ENCODE data around the gene HCN4. TPM values are rescaled to one million over a fixed set of nuclear protein-coding genes. Genes with fewer than 3 reads are reported as not detected.

The HCN4 gene
- total and polyA plus RNA-seq, 2 experiments from 2014 or later, result 2.4 to 10.6 TPM

- H3K4me3 Mint-ChIP-seq, result no peak overlapping the region
- peaks cover 26% of the 10 kb centered on the region for H3K36me3 Mint-ChIP-seq (ENCODE audit: low read depth)
- Histone ChIP-seq H3K4me1 (ENCODE audit: insufficient read depth) (no peaks in the 10 kb centered on the region), H3K4me3 (no peak overlapping the region), H3K79me2 (replicated peaks; ENCODE audit: insufficient read depth) (no peaks in the 10 kb centered on the region), H3F3A (replicated peaks; ENCODE audit: low read depth) (no peaks in the 10 kb centered on the region), H2AFZ (no peak overlapping the region), H3K4me2 (no peak overlapping the region), H3K36me3 (ENCODE audit: insufficient read depth) (0 out of 2 replicates have a peak, but pooled peaks cover 6% of the 10 kb centered on the region), H4K20me1 (replicated peaks; ENCODE audit: insufficient read depth) (peaks cover 5% of the 10 kb centered on the region), H3K27ac (ENCODE audit: low read depth) (no peak overlapping the region), H3K27me3 (ENCODE audit: insufficient read depth) (no peaks in the 10 kb centered on the region), H3K9me2 (ENCODE audit: insufficient read depth) (no peaks in the 10 kb centered on the region)
- peaks cover 3% of the 10 kb centered on the region for H3K27me3 Mint-ChIP-seq (ENCODE audit: insufficient read depth, low read depth, poor library complexity)
- H3K9me3 Mint-ChIP-seq, result no peaks in the 10 kb centered on the region
- H3K27ac Mint-ChIP-seq, result no peak overlapping the region
- DNase-seq (ENCODE audit: low spot score), result no peak
- no peak for ATAC-seq
- H3K4me1 Mint-ChIP-seq, result no peaks in the 10 kb centered on the region
- TF ChIP-seq JUNB (IDR thresholded peaks at IDR 0.05; ENCODE audit: unreplicated experiment), result no peak
- no peak for TF ChIP-seq ETS1 (IDR thresholded peaks at IDR 0.05)
- no peak for TF ChIP-seq REST (IDR thresholded peaks at IDR 0.05; ENCODE audit: unreplicated experiment)
- no peak for TF ChIP-seq STAT1 (IDR thresholded peaks at IDR 0.05; ENCODE audit: unreplicated experiment)
- TF ChIP-seq ZNF462 (CRISPR knock-in tag; IDR thresholded peaks at IDR 0.05), result no peak
- TF ChIP-seq CREB1 (CRISPR knock-in tag; IDR thresholded peaks at IDR 0.05; ENCODE audit: low read depth), result no peak
- no peak for TF ChIP-seq POLR2AphosphoS5 (IDR thresholded peaks at IDR 0.05; ENCODE audit: low read depth)
- TF ChIP-seq ZNF114 (CRISPR knock-in tag; IDR thresholded peaks at IDR 0.05), result no peak
- TF ChIP-seq, protein P1, sequence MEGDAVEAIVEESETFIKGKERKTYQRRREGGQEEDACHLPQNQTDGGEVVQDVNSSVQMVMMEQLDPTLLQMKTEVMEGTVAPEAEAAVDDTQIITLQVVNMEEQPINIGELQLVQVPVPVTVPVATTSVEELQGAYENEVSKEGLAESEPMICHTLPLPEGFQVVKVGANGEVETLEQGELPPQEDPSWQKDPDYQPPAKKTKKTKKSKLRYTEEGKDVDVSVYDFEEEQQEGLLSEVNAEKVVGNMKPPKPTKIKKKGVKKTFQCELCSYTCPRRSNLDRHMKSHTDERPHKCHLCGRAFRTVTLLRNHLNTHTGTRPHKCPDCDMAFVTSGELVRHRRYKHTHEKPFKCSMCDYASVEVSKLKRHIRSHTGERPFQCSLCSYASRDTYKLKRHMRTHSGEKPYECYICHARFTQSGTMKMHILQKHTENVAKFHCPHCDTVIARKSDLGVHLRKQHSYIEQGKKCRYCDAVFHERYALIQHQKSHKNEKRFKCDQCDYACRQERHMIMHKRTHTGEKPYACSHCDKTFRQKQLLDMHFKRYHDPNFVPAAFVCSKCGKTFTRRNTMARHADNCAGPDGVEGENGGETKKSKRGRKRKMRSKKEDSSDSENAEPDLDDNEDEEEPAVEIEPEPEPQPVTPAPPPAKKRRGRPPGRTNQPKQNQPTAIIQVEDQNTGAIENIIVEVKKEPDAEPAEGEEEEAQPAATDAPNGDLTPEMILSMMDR (conservative IDR thresholded peaks at IDR 0.05; ENCODE audit: low read depth in 2 of 2), result no peak
- TF ChIP-seq NANOG (IDR thresholded peaks at IDR 0.05; ENCODE audit: borderline replicate concordance), result no peak
- TF ChIP-seq EZH2 (IDR thresholded peaks at IDR 0.05; ENCODE audit: low read depth, unreplicated experiment), result no peak
These were observed 85.3 kb downstream of the HCN4 start for GRCh38 chr15:73283366-73283962.

Data from GM23338 (cell line).